WTC11 (cell line): ENCODE measurements around the gene CBFA2T2. TPM values are rescaled to one million over a fixed set of nuclear protein-coding genes. Genes with fewer than 3 reads are reported as not detected.
"Not testable (repeated sequence)": the region's sequence is repeated elsewhere in the genome, so short reads cannot be mapped to it uniquely, and the experiment has no call there.

Experiments used
- ATAC-seq: fragments of 200-7000 bp; cut with Tn5 transposase; 2 replicates; pipeline ENCODE4 v1.10.0; 2021; ENCODE audit warnings: mild to moderate bottlenecking, moderate library complexity
- CTCF ChIA-PET: fragments of 300-600 bp; sonication (Branson Sonifier 250); formaldehyde crosslinking; loops from one replicate; lab custom pipeline; 2021; ENCODE audit warnings: antibody characterized with exemption; lab: Charles Lee
- POLR2A ChIA-PET: fragments of 350-600 bp; sonication (Branson Sonifier 250); formaldehyde crosslinking; loops from one replicate; lab custom pipeline; 2021; ENCODE audit warnings: antibody characterized with exemption; lab: Charles Lee
- DNase-seq: peaks from one replicate; pipeline ENCODE4 v3.0.0; 2021; ENCODE audit warnings: low spot score
- H3K27ac Mint-ChIP-seq: 2 replicates; pipeline ENCODE4 v1.8.0; 2021; ENCODE audit warnings: mixed read lengths
- H3K27me3 Mint-ChIP-seq: 2 replicates; pipeline ENCODE4 v1.8.0; 2021; ENCODE audit warnings: low read depth, mild to moderate bottlenecking, moderate library complexity, mixed read lengths
- H3K36me3 Mint-ChIP-seq: 2 replicates; pipeline ENCODE4 v1.8.0; 2021; ENCODE audit warnings: mixed read lengths
- H3K4me1 Mint-ChIP-seq: 2 replicates; pipeline ENCODE4 v1.8.0; 2022; ENCODE audit warnings: mixed read lengths
- H3K4me3 Mint-ChIP-seq: 2 replicates; pipeline ENCODE4 v1.8.0; 2021; ENCODE audit warnings: mild to moderate bottlenecking, moderate library complexity, mixed read lengths
- H3K9me3 Mint-ChIP-seq: 2 replicates; pipeline ENCODE4 v1.8.0; 2021; ENCODE audit warnings: mixed read lengths
- ESRRA ChIP-seq: sonication (generic); formaldehyde crosslinking; IDR thresholded peaks from 2 replicates; pipeline ENCODE4 v1.8.1; 2022; ENCODE audit warnings: mild to moderate bottlenecking, missing genetic modification reagents, borderline replicate concordance
- RELA ChIP-seq: sonication (generic); formaldehyde crosslinking; IDR thresholded peaks from 2 replicates; pipeline ENCODE4 v1.8.1; 2022; ENCODE audit warnings: missing genetic modification reagents, mild to moderate bottlenecking, borderline replicate concordance
- total RNA-seq: library from RNA; stranded (reverse); gene quantifications from 3 replicates; pipeline ENCODE4 v1.2.3, GENCODE V29; 2021

CBFA2T2 gene
- total RNA-seq, 1 experiment from 2014 or later = 22.1 TPM

GRCh38 chr20:33697129-33697528 is 207.2 kb downstream of the CBFA2T2 start (continued):
- TF ChIP-seq RELA (no peak), ESRRA (CRISPR knock-in tag) (no peak)

GRCh38 chr20:33698966-33699365 is 209.1 kb downstream of the CBFA2T2 start:
- H3K27me3 Mint-ChIP-seq, ATAC-seq, POLR2A ChIA-PET: not testable (repeated sequence)

More at GRCh38 chr20:33698966-33699365, 209.1 kb downstream of the CBFA2T2 start:
- H3K4me3 Mint-ChIP-seq, CTCF ChIA-PET, DNase-seq, H3K27ac Mint-ChIP-seq, H3K4me1 Mint-ChIP-seq: not testable (repeated sequence)
- peaks cover 24% of the 10 kb centered on the region for H3K9me3 Mint-ChIP-seq
- peaks cover 23% of the 10 kb centered on the region for H3K36me3 Mint-ChIP-seq

Other genes starting within 250 kb of the CBFA2T2 start
- gene BPIFB1, start 206.9 kb upstream of the CBFA2T2 start, total RNA-seq = 0.09 to 0.11 TPM in 2 of 3 replicates, not detected in the other
- 47.6 to 56.3 TPM (median 52.8 TPM) in 3 replicates for gene CDK5RAP1, start 88.6 kb upstream of the CBFA2T2 start, total RNA-seq
- gene SNTA1, start 46.3 kb upstream of the CBFA2T2 start, total RNA-seq = 5.3 to 6.3 TPM (median 6.2 TPM) in 3 replicates
- gene C20orf144, start 172.2 kb downstream of the CBFA2T2 start, total RNA-seq = 0.09 to 0.21 TPM (median 0.14 TPM) in 3 replicates
- 1.3 to 1.9 TPM (median 1.5 TPM) in 3 replicates for gene ACTL10, start 176.8 kb downstream of the CBFA2T2 start, total RNA-seq
- gene NECAB3, start 184.3 kb downstream of the CBFA2T2 start, total RNA-seq = 29.3 to 38.0 TPM (median 29.7 TPM) in 3 replicates
- 34.2 to 44.2 TPM (median 34.5 TPM) in 3 replicates for gene E2F1, start 196.3 kb downstream of the CBFA2T2 start, total RNA-seq
- gene PXMP4, start 230.2 kb downstream of the CBFA2T2 start, total RNA-seq = 3.3 to 6.0 TPM (median 5.8 TPM) in 3 replicates
- gene ZNF341, start 241.9 kb downstream of the CBFA2T2 start, total RNA-seq = 7.8 to 9.6 TPM (median 8.0 TPM) in 3 replicates